Astrocyte of the cerebellum (primary cell): ENCODE results near the gene RERG.

Experiments
- DNase-seq: peaks from one replicate; pipeline ENCODE4 v3.0.0-alpha.2; 2011; ENCODE audit warnings: low read depth
- H3K4me3 ChIP-seq: 2 replicates; pipeline ENCODE4 v1.5.1; 2011; ENCODE audit warnings: mild to moderate bottlenecking, low read depth, low read length, moderate library complexity
- CTCF ChIP-seq: IDR thresholded peaks from 2 replicates; pipeline ENCODE4 v1.5.1; 2012; ENCODE audit warnings: low read length, low read depth, moderate library complexity, mild to moderate bottlenecking; ENCODE audit errors: missing control alignments
- in situ Hi-C: cut with HindIII; loops from 2 replicates; pipeline ENCODE4 v1.10.0; 2017; ENCODE audit warnings: low sequenced_read_pairs

Gene RERG

GRCh38 chr12:15220915-15221885 lies at the start of gene RERG:
TSS of gene RERG (minus strand) at chr12:15221417. CDS start at chr12:15217489, 3,928 bp downstream.
- DNase-seq: peak; percentile 53
- peak within 1 kb of the TSS; percentile 45 for H3K4me3 ChIP-seq
- peak; percentile 96 for TF ChIP-seq CTCF
- in situ Hi-C loops: no loop called here

GRCh38 chr12:15270591-15270990 lies 49.4 kb upstream of the RERG start:
- in situ Hi-C loops: no loop called here
- no peak overlapping the region for H3K4me3 ChIP-seq
- DNase-seq: no peak
- no peak for TF ChIP-seq CTCF

GRCh38 chr12:15268927-15269552 lies 47.8 kb upstream of the RERG start:
- in situ Hi-C loops: no loop called here
- H3K4me3 ChIP-seq: no peak overlapping the region
- peak; percentile 58 for DNase-seq
- TF ChIP-seq CTCF: peak; percentile 85

- in situ Hi-C loops: no loop called here
- no peak for TF ChIP-seq CTCF
- no peak for DNase-seq
- H3K4me3 ChIP-seq: no peak overlapping the region
Measured at GRCh38 chr12:15268309-15268708, 47.1 kb upstream of the RERG start.

- in situ Hi-C loops: no loop called here
- no peak for DNase-seq
- H3K4me3 ChIP-seq: no peak overlapping the region
- TF ChIP-seq CTCF: no peak
Measured at GRCh38 chr12:15265875-15266274, 44.7 kb upstream of the RERG start.

- in situ Hi-C loops: no loop called here
- DNase-seq: peak; percentile 6
- no peak overlapping the region for H3K4me3 ChIP-seq
- no peak for TF ChIP-seq CTCF
Measured at GRCh38 chr12:15256761-15257160, 35.5 kb upstream of the RERG start.
